ACC112 (cell line): Measurements from ENCODE around the gene SH3RF3.

Experiments used
- H2AFZ ChIP-seq: fragments of 200-600 bp; sonication (generic); one replicate; pipeline ENCODE4 v1.6.0; 2017; ENCODE audit warnings: antibody characterized with exemption, low read length; ENCODE audit not compliant: unreplicated experiment
- H3K27ac ChIP-seq: fragments of 200-600 bp; sonication (generic); 2 replicates; pipeline ENCODE4 v1.5.1; 2014; ENCODE audit warnings: low read depth, mild to moderate bottlenecking, antibody characterized with exemption, low read length, moderate library complexity
- H3K27me3 ChIP-seq: fragments of 200-600 bp; sonication (generic); 2 replicates; pipeline ENCODE4 v1.6.1; 2014; ENCODE audit warnings: mild to moderate bottlenecking, antibody characterized with exemption, low read length, moderate library complexity, mixed read lengths; ENCODE audit not compliant: insufficient read depth
- H3K36me3 ChIP-seq: fragments of 200-600 bp; sonication (generic); 2 replicates; pipeline ENCODE4 v1.6.1; 2016; ENCODE audit warnings: mild to moderate bottlenecking, antibody characterized with exemption, low read length, moderate library complexity, mixed read lengths; ENCODE audit not compliant: insufficient read depth
- H3K4me1 ChIP-seq: fragments of 200-600 bp; sonication (generic); one replicate; pipeline ENCODE4 v1.6.1; 2016; ENCODE audit warnings: low read length, mixed read lengths; ENCODE audit not compliant: insufficient read depth, unreplicated experiment, control insufficient read depth
- H3K4me3 ChIP-seq: fragments of 200-600 bp; sonication (generic); 2 replicates; pipeline ENCODE4 v1.5.1; 2014; ENCODE audit warnings: mild to moderate bottlenecking, low read depth, low read length
- H3K79me2 ChIP-seq: fragments of 200-600 bp; sonication (generic); one replicate; pipeline ENCODE4 v1.6.0; 2016; ENCODE audit warnings: low read length; ENCODE audit not compliant: control insufficient read depth, unreplicated experiment, insufficient read depth

The SH3RF3 gene

GRCh38 chr2:109147405-109147804 lies 18.4 kb downstream of the SH3RF3 start:
- Histone ChIP-seq H3K4me3 (no peak overlapping the region), H3K79me2 (peaks cover 90% of the 10 kb centered on the region), H2AFZ (no peak overlapping the region), H3K36me3 (no peaks in the 10 kb centered on the region), H3K27ac (no peak overlapping the region), H3K4me1 (peaks cover 17% of the 10 kb centered on the region), H3K27me3 (no peaks in the 10 kb centered on the region)

- Histone ChIP-seq H2AFZ (no peak overlapping the region), H3K27ac (no peak overlapping the region), H3K4me1 (peaks cover 17% of the 10 kb centered on the region), H3K27me3 (no peaks in the 10 kb centered on the region), H3K4me3 (no peak overlapping the region), H3K36me3 (no peaks in the 10 kb centered on the region), H3K79me2 (peaks cover 86% of the 10 kb centered on the region)
These were observed 19.2 kb downstream of the SH3RF3 start for GRCh38 chr2:109148117-109148746.

DNA sequence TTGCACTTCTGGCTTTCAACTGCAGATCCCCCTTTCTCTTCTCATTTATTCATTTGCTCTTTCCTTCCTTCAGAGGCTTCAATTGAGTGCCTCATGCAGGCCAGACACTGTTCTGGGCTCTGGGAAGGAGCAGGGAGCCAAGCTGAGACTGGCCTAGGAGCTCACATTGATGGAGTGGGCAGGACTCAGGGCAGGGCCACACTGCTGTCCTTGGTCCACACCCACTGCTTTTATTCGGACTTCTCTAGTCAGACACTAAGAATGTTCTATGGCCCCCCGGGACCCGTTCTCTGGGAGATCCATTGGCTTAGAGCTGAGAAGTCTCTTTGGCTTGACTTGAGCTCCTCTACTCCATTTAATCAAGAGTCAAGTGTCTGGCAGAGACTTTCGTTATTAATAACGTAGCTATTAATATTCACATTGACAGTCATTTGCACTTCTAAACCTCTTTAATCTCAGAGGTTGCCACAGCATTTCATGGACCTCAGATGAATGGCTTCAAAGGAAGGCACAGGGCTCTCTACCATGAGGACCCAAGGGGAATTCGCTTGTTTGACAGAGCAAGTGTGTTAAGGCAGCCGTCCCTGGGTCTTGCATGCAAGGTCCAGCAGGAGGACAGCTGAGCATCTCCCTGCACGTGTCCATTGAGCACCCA lies 20.1 kb downstream of the SH3RF3 start:
- Histone ChIP-seq H3K4me1 (peaks cover 17% of the 10 kb centered on the region), H2AFZ (no peak overlapping the region), H3K27me3 (no peaks in the 10 kb centered on the region), H3K4me3 (no peak overlapping the region), H3K36me3 (no peaks in the 10 kb centered on the region), H3K27ac (no peak overlapping the region), H3K79me2 (peaks cover 85% of the 10 kb centered on the region)

DNA sequence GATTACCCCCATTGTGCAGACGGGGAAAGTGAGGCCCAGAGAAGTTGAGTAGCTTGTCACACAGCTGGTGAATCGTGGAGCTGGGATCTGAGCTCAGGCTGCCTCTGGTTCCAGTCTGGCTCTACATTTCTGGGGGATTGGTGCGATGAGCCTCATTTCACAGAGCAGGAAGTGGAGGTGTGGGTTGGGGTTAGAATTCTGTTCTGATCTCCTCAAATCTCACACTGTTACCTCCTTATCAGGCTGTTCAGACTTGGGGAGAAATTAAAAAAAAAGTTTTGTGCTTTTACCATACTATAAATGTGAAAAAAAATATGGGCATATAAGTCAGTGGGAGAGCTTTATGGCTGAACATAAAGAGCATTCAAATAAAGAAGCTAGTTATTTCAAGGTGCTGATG lies 21.6 kb downstream of the SH3RF3 start:
- peaks cover 83% of the 10 kb centered on the region for H3K79me2 ChIP-seq
- H3K27ac ChIP-seq = no peak overlapping the region

GRCh38 chr2:109151519-109151918 lies 22.5 kb downstream of the SH3RF3 start:
- H3K27ac ChIP-seq = no peak overlapping the region
- peaks cover 81% of the 10 kb centered on the region for H3K79me2 ChIP-seq
- no peaks in the 10 kb centered on the region for H3K36me3 ChIP-seq
- H3K4me1 ChIP-seq = peaks cover 23% of the 10 kb centered on the region
- no peak overlapping the region for H3K4me3 ChIP-seq
- H2AFZ ChIP-seq = no peak overlapping the region
- no peaks in the 10 kb centered on the region for H3K27me3 ChIP-seq

More for the DNA sequence above, 21.6 kb downstream of the SH3RF3 start:
- Histone ChIP-seq H2AFZ (no peak overlapping the region), H3K4me1 (peaks cover 17% of the 10 kb centered on the region), H3K27me3 (no peaks in the 10 kb centered on the region), H3K4me3 (no peak overlapping the region), H3K36me3 (no peaks in the 10 kb centered on the region)

GRCh38 chr2:109153005-109153784 lies 24.2 kb downstream of the SH3RF3 start:
- no peaks in the 10 kb centered on the region for H3K36me3 ChIP-seq
- no peak overlapping the region for H3K4me3 ChIP-seq
- H2AFZ ChIP-seq = no peak overlapping the region
- no peaks in the 10 kb centered on the region for H3K27me3 ChIP-seq
- H3K27ac ChIP-seq = no peak overlapping the region
- peaks cover 84% of the 10 kb centered on the region for H3K79me2 ChIP-seq
- peaks cover 17% of the 10 kb centered on the region for H3K4me1 ChIP-seq

DNA sequence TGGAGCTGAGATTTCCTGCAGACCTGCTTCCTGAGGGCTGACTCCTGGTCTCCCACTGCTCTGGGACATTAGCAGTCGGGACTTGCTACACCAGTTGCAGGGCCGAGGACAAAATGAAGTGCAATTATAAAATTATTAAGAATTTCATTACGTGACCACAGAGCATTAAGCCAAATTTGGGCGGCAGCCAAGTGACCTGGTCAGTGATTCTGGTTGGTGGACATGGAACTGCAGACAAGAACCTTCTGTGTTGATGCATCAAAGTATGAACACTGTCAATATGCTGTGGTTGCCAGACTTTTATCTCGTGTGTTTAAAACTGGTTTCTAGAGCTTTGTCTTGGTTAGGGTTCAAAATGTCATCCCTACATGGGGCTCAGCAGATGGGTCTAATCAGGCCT lies 24.8 kb downstream of the SH3RF3 start:
- Histone ChIP-seq H3K4me3 (no peak overlapping the region), H3K27me3 (no peaks in the 10 kb centered on the region), H3K27ac (no peak overlapping the region), H2AFZ (no peak overlapping the region), H3K79me2 (peaks cover 84% of the 10 kb centered on the region), H3K36me3 (no peaks in the 10 kb centered on the region), H3K4me1 (peaks cover 11% of the 10 kb centered on the region)

- Histone ChIP-seq H3K27ac (no peak overlapping the region), H3K4me3 (no peak overlapping the region), H2AFZ (no peak overlapping the region), H3K79me2 (peaks cover 80% of the 10 kb centered on the region), H3K27me3 (no peaks in the 10 kb centered on the region), H3K36me3 (no peaks in the 10 kb centered on the region), H3K4me1 (peaks cover 7% of the 10 kb centered on the region)
These were observed 25.2 kb downstream of the SH3RF3 start for GRCh38 chr2:109154226-109154625.

- H3K79me2 ChIP-seq = peaks cover 72% of the 10 kb centered on the region
- H3K27ac ChIP-seq = no peak overlapping the region
- H3K4me3 ChIP-seq = no peak overlapping the region
These were observed 26.8 kb downstream of the SH3RF3 start for GRCh38 chr2:109155553-109156451.

DNA sequence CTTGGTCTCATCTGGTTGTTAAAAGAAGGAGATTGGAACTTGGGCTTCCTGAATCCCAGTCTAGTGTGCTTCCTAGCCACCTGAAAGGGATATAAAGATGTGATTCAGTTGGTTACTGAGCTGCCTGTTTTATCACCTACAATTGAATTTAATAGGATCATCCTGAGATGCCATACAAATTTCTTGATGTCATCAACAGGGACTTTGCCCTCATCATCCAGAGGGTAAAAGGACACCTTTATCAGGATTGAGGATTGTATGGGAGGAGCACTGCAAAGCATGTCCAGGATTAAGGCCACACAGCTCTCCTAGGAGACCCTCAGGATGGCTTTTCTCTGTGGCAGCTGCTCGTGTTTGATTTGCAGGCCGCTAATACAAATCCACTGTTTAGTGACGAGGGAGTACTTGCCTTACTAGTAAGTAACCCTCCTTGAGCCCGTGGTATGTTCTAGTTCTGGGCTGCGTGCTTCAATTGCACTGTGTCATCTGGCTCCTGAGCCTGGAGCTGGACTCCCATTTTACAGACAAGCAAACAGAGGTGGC lies 28.6 kb downstream of the SH3RF3 start:
- H3K4me3 ChIP-seq = no peak overlapping the region
- peaks cover 5% of the 10 kb centered on the region for H3K4me1 ChIP-seq
- H2AFZ ChIP-seq = no peak overlapping the region
- peaks cover 66% of the 10 kb centered on the region for H3K79me2 ChIP-seq
- no peaks in the 10 kb centered on the region for H3K27me3 ChIP-seq
- no peak overlapping the region for H3K27ac ChIP-seq
- H3K36me3 ChIP-seq = no peaks in the 10 kb centered on the region

More at GRCh38 chr2:109155553-109156451, 26.8 kb downstream of the SH3RF3 start:
- H3K4me1 ChIP-seq = peaks cover 5% of the 10 kb centered on the region
- no peaks in the 10 kb centered on the region for H3K36me3 ChIP-seq
- no peaks in the 10 kb centered on the region for H3K27me3 ChIP-seq
- H2AFZ ChIP-seq = no peak overlapping the region
